ENCODE measurements around the gene COTL1. TPM values are rescaled to one million over a fixed set of nuclear protein-coding genes. Genes with fewer than 3 reads are reported as not detected.

Gene COTL1
- total RNA-seq, 2 experiments from 2014 or later: 325 to 328 TPM

DNA sequence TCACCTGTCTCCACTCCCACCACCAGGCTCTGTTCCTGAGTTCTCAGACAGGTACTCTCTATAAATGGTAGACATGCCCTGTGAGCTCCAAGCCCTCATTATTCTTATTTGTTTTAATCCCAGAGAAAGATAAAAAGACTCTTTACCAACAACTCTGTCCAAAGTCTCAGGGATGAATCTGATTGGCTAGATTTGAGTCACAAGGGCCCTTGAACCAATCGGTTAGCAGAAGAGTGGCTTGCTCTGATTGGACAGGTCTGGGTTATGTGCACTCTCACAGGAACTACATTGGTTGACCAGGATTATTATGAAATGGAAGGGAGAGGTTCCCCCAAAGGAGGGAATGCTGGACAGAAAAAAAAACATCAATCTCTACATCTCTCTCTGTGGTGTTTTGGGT lies 7.5 kb downstream of the COTL1 start:
- H3K4me3 Mint-ChIP-seq: no peak overlapping the region
- intact Hi-C loops (cut with micrococcal nuclease): no loop called here
- peaks cover 93% of the 10 kb centered on the region for H3K4me1 Mint-ChIP-seq (ENCODE audit: low read depth)
- peak overlapping the region; percentile 66 for H3K27ac Mint-ChIP-seq
- peaks cover 61% of the 10 kb centered on the region for H3K36me3 Mint-ChIP-seq (ENCODE audit: low read depth)
- CTCF ChIA-PET: interaction anchor here (1.5 kb wide), 1 partner anchor 12 kb away, joined by 3 read pairs; no protein-coding TSS in a partner anchor
- no peak for DNase-seq
- H3K27me3 Mint-ChIP-seq (ENCODE audit: low read depth): no peaks in the 10 kb centered on the region
- peaks cover 3% of the 10 kb centered on the region for H3K9me3 Mint-ChIP-seq

DNA sequence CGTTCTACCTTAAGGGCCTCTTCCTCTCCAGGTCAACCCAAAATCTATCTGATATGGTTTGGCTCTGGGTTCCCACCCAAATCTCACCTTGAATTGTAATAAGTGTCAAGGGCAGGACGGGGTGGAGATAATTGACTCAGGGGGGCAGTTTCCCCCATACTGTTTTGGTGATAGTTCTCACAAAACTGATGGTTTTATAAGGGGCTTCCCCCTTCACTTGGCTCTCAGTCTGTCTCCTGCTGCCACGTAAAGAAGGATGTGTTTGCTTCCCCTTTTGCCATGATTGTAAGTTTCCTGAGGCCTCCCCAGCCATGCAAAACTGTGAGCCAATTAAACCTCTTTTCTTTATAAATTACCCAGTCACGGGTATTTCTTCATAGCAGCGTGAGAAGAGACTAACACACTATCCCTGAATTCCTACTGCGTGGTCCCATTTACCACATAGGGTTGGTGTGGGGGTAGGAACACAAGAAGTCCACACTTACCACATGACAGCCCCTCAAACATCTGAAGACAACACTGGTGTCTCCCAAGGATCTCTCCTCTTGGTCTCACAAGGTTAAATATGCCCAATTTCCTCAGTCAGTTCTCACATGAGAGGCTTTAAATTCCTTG lies 8.2 kb downstream of the COTL1 start:
- CTCF ChIA-PET: interaction anchor here (1.1 to 1.5 kb wide), 3 partner anchors 13 to 103 kb away, joined by 3 to 7 read pairs (median 3); no protein-coding TSS in a partner anchor
- Mint-ChIP-seq H3K9me3 (peaks cover 3% of the 10 kb centered on the region), H3K36me3 (ENCODE audit: low read depth) (peaks cover 55% of the 10 kb centered on the region), H3K4me3 (no peak overlapping the region), H3K4me1 (ENCODE audit: low read depth) (peaks cover 92% of the 10 kb centered on the region), H3K27me3 (ENCODE audit: low read depth) (no peaks in the 10 kb centered on the region), H3K27ac (peak overlapping the region; percentile 65)
- intact Hi-C loops (cut with micrococcal nuclease): no loop called here
- no peak for DNase-seq

- peak; percentile 38 for DNase-seq
- Mint-ChIP-seq H3K36me3 (ENCODE audit: low read depth) (peaks cover 48% of the 10 kb centered on the region), H3K4me3 (peak overlapping the region; percentile 8), H3K9me3 (peaks cover 3% of the 10 kb centered on the region), H3K27ac (peak overlapping the region; percentile 66), H3K4me1 (ENCODE audit: low read depth) (peaks cover 88% of the 10 kb centered on the region), H3K27me3 (ENCODE audit: low read depth) (no peaks in the 10 kb centered on the region)
- CTCF ChIA-PET: interaction anchor here (0.9 to 1.3 kb wide), 5 partner anchors 11 to 118 kb away, joined by 3 to 7 read pairs (median 3); no protein-coding TSS in a partner anchor
- intact Hi-C loops (cut with micrococcal nuclease): loop anchor here (1.0 kb wide), 2 partner anchors 8 to 9 kb away; no protein-coding TSS in a partner anchor
Observed at GRCh38 chr16:84608282-84608681, 9.6 kb downstream of the COTL1 start.

- DNase-seq: peak; percentile 38
- H3K36me3 Mint-ChIP-seq (ENCODE audit: low read depth): peaks cover 49% of the 10 kb centered on the region
Observed at GRCh38 chr16:84607694-84608093, 10.2 kb downstream of the COTL1 start.

DNA sequence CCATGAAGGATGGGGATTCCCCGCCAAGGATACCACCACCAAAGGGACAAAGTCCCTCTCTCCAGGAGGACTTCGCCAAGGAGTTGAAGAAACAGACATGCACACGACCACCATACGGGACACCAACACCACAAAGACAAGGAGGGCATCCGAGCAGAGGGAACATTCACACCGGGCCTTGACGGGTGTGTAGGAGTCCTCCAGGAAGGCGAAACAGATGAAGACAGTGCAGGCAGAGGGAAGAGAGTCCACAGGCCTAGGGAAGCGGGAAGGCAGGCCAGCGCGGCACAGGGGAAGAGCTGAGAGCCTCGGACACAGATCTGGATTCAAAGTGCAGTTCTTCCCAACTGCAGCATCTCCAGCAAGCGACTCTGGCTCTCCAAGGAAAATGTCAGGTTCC lies 10.8 kb downstream of the COTL1 start:
- CTCF ChIA-PET: interaction anchor here (1.3 kb wide), 1 partner anchor 10 kb away, joined by 3 read pairs; no protein-coding TSS in a partner anchor
- intact Hi-C loops (cut with micrococcal nuclease): no loop called here
- peak overlapping the region; percentile 66 for H3K27ac Mint-ChIP-seq
- peaks cover 47% of the 10 kb centered on the region for H3K36me3 Mint-ChIP-seq (ENCODE audit: low read depth)
- peaks cover 91% of the 10 kb centered on the region for H3K4me1 Mint-ChIP-seq (ENCODE audit: low read depth)
- DNase-seq: no peak
- no peak overlapping the region for H3K4me3 Mint-ChIP-seq
- no peaks in the 10 kb centered on the region for H3K27me3 Mint-ChIP-seq (ENCODE audit: low read depth)
- peaks cover 3% of the 10 kb centered on the region for H3K9me3 Mint-ChIP-seq

More at GRCh38 chr16:84607694-84608093, 10.2 kb downstream of the COTL1 start:
- Mint-ChIP-seq H3K4me1 (ENCODE audit: low read depth) (peaks cover 89% of the 10 kb centered on the region), H3K9me3 (peaks cover 3% of the 10 kb centered on the region), H3K4me3 (peak overlapping the region; percentile 8), H3K27me3 (ENCODE audit: low read depth) (no peaks in the 10 kb centered on the region), H3K27ac (peak overlapping the region; percentile 66)
- CTCF ChIA-PET: interaction anchor here (0.9 to 1.3 kb wide), 3 partner anchors 10 to 119 kb away, joined by 3 read pairs; no protein-coding TSS in a partner anchor
- intact Hi-C loops (cut with micrococcal nuclease): loop anchor here (1.0 kb wide), 2 partner anchors 7 to 10 kb away; no protein-coding TSS in a partner anchor

DNA sequence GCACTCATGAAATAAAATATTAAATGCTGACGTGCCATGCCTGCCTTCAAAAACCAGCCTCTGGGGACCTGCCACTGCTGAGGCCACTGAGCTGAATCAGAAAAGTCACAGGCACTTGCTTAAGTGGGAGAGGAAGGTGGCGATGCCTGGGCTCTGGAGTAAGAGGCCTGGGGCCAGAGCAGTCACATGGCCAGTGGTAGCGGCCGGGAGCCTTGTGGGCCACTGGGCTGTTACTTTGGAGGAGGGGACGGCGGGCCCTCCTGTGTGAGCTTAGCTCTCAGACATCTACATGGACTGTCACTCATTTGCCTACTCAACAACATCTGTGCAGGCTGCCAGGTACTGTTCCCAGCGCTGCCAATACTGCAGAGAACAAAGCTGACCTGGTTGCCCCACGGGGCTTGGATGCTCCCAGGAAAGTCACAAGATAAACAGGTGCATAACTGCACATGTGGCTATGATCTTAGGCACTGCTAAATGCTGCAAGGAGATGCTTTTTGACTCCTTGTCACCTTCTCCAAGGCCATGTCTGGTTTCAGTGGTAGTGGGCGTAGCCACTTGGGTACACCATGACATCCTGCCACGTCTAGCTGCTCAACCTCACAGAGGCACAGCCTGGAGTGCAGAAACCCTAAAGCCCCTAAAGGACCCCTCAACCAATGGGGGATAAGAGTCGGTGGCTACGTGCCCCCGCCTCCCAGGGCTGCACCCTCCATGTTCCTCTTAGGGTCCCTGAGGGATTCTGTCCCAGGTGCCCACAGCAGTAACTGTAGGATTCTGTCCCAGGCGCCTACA lies 11.6 kb downstream of the COTL1 start:
- Mint-ChIP-seq H3K27ac (peak overlapping the region; percentile 2), H3K4me1 (ENCODE audit: low read depth) (peaks cover 91% of the 10 kb centered on the region), H3K4me3 (no peak overlapping the region), H3K9me3 (peaks cover 3% of the 10 kb centered on the region), H3K36me3 (ENCODE audit: low read depth) (peaks cover 40% of the 10 kb centered on the region), H3K27me3 (ENCODE audit: low read depth) (no peaks in the 10 kb centered on the region)
- intact Hi-C loops (cut with micrococcal nuclease): no loop called here
- DNase-seq: no peak
- CTCF ChIA-PET: no interaction called here

DNA sequence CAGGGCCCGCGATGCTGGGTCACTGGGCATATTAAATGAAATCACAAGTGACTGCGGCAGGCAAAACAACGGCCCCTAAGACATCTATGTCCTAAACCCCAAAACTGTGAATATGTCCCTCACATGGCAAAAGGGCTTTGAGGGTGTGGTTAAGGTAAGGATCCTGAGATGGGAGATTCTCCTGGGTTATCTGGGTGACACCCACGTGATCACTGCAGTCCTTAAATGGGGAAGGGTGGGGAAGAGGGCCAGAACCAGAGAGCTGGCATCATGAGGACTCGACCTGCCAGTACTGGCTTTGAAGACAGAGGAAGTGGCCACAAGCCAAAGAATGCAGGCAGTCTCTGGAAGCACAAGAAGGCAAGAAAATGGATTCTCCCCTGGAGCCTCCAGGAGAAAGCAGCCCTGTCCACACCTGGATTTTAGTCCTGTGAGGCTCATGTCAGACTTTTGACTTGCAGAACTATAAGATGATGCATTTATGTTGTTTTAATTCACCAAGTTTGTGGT lies 12.5 kb downstream of the COTL1 start:
- intact Hi-C loops (cut with micrococcal nuclease): no loop called here
- H3K9me3 Mint-ChIP-seq: peaks cover 2% of the 10 kb centered on the region
- no peak overlapping the region for H3K4me3 Mint-ChIP-seq
- no peak overlapping the region for H3K27ac Mint-ChIP-seq
- CTCF ChIA-PET: no interaction called here
- H3K36me3 Mint-ChIP-seq (ENCODE audit: low read depth): peaks cover 31% of the 10 kb centered on the region
- no peaks in the 10 kb centered on the region for H3K27me3 Mint-ChIP-seq (ENCODE audit: low read depth)
- H3K4me1 Mint-ChIP-seq (ENCODE audit: low read depth): peaks cover 91% of the 10 kb centered on the region
- no peak for DNase-seq

DNA sequence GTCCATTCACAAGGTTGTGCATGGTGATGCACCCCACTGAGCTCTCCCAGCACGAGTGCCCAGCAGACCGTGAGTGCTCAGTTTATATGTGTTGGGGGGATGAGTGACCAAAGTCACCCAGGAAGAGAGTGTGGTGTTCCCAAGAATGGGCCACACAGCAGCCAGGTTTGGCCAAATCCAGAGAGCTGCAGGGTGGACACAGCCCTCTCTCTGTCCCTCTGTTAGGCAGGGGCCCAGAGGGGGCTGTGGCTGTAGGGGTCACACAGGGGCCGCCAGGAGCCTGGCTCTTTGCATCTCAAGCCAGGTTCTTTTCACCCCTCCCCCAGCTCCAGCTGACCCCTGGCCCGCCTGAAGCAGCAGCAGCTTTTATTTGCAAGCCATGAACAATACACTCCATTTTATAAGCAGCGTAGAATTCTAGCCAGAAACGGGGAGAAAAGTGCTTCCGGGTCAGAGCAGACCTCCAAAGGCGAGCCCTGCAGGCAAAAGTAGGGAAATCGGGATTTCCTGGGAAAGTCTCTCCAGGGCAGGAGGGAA lies 13.3 kb downstream of the COTL1 start:
- CTCF ChIA-PET: no interaction called here
- no peak overlapping the region for H3K4me3 Mint-ChIP-seq

GRCh38 chr16:84603940-84604339 lies 13.9 kb downstream of the COTL1 start:
- Mint-ChIP-seq H3K27ac (peak overlapping the region; percentile 74), H3K36me3 (ENCODE audit: low read depth) (peaks cover 23% of the 10 kb centered on the region), H3K4me3 (no peak overlapping the region), H3K4me1 (ENCODE audit: low read depth) (peaks cover 89% of the 10 kb centered on the region), H3K9me3 (no peaks in the 10 kb centered on the region), H3K27me3 (ENCODE audit: low read depth) (no peaks in the 10 kb centered on the region)
- no peak for DNase-seq
- intact Hi-C loops (cut with micrococcal nuclease): no loop called here
- CTCF ChIA-PET: no interaction called here

More for the DNA sequence above, 13.3 kb downstream of the COTL1 start:
- no peak for DNase-seq
- intact Hi-C loops (cut with micrococcal nuclease): no loop called here
- peaks cover 23% of the 10 kb centered on the region for H3K36me3 Mint-ChIP-seq (ENCODE audit: low read depth)
- no peaks in the 10 kb centered on the region for H3K27me3 Mint-ChIP-seq (ENCODE audit: low read depth)
- no peaks in the 10 kb centered on the region for H3K9me3 Mint-ChIP-seq
- peaks cover 90% of the 10 kb centered on the region for H3K4me1 Mint-ChIP-seq (ENCODE audit: low read depth)
- peak overlapping the region; percentile 74 for H3K27ac Mint-ChIP-seq

DNA sequence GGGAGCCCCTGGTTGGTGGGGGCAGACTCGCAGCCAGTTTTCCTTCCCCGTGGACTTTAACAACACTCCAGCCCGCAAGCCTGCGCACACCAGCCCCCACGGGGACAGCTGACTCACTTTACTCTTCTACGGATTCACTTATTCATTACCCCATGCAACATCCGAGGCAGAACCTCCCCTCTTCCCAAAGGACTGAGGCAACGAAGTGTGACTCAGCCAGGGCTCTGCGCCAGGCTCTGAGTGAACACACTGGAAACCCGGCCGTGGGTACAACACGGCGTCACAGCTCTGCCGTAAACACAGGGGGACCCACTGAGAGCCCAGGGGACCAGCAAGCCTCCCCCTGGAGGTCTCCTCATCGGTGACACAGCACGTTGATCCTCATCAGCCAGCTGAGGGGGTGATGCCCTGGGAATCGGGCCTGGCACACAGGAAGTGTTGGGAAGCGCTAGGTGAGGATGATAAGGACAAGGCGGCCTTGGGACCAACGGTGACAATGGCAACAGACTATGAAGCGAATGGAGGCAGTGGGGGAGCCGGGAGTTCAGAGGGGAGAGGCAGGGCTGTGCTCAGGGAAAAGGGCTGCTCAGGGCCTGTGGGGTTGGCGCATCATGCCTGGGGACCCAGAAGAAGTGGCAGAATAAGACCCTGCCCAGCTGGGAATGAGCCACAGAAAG lies 14.6 kb downstream of the COTL1 start:
- no peaks in the 10 kb centered on the region for H3K27me3 Mint-ChIP-seq (ENCODE audit: low read depth)
- intact Hi-C loops (cut with micrococcal nuclease): no loop called here
- no peaks in the 10 kb centered on the region for H3K9me3 Mint-ChIP-seq
- peaks cover 23% of the 10 kb centered on the region for H3K36me3 Mint-ChIP-seq (ENCODE audit: low read depth)
- H3K4me1 Mint-ChIP-seq (ENCODE audit: low read depth): peaks cover 88% of the 10 kb centered on the region
- peak overlapping the region; percentile 61 for H3K27ac Mint-ChIP-seq
- no peak overlapping the region for H3K4me3 Mint-ChIP-seq
- CTCF ChIA-PET: interaction anchor here (1.1 kb wide), 1 partner anchor 136 kb away, joined by 5 read pairs; no protein-coding TSS in a partner anchor
- peak; percentile 31 for DNase-seq

DNA sequence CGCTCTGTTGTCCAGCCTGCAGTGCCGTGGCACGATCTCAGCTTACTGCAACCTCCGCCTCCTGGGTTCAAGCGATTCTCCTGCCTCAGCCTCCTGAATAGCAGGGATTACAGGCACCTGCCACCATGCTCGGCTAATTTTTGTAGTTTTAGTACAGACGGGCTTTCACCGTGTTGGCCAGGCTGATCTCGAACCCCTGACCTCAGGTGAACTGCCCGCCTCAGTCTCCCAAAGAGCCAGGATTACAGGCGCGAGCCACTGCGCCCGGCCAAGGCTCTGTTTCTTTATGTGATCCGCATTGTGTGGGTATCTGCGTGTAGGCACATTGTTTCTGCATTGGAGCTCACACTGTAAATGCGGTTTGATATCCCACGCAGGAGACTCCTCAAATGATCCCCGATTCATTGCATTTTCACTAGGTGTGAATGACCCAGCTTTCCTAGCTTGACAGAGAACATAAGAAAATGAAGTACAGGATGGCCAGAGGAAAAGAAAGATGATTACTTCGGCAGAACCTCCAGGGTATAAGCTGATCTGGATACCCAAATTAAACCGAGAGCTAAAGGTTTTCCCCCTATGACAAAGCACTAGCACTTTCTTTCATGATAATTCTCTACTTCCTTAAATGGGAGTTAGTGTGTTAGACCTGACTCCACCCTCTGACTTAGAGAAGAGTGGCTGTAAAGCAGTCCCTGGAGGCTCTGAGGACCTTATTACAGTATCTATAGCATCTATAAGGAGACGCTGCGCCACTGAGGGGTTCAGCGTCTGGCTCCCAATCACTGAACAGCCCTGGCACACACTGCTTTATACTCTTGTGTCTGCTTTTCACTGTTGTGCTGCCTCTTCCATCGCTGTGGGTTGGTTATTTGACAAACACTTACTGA lies 17.3 kb downstream of the COTL1 start:
- peaks cover 20% of the 10 kb centered on the region for H3K36me3 Mint-ChIP-seq (ENCODE audit: low read depth)
- peak overlapping the region; percentile 75 for H3K4me3 Mint-ChIP-seq
- DNase-seq: peak; percentile 51
- H3K9me3 Mint-ChIP-seq: no peaks in the 10 kb centered on the region
- no peaks in the 10 kb centered on the region for H3K27me3 Mint-ChIP-seq (ENCODE audit: low read depth)
- peaks cover 90% of the 10 kb centered on the region for H3K4me1 Mint-ChIP-seq (ENCODE audit: low read depth)
- intact Hi-C loops (cut with micrococcal nuclease): loop anchor here (1.0 to 2.0 kb wide), 7 partner anchors 8 to 428 kb away; no protein-coding TSS in a partner anchor
- CTCF ChIA-PET: interaction anchor here (0.6 to 2.8 kb wide), 6 partner anchors 16 to 93 kb away, joined by 3 to 18 read pairs (median 8); no protein-coding TSS in a partner anchor
- peak overlapping the region; percentile 90 for H3K27ac Mint-ChIP-seq
